SJCRH30 (cell line): ENCODE data around the gene RNF6. TPM values are rescaled to one million over a fixed set of nuclear protein-coding genes. Genes with fewer than 3 reads are reported as not detected.

ENCODE experiments used
- total RNA-seq: library from RNA; depleted of rRNA; stranded (reverse); fragments of >200 nt; shearing (Covaris generic); gene quantifications from 2 replicates; pipeline ENCODE4 v1.2.3, GENCODE V29; 2014; rRNA removed

RNF6 gene
- total RNA-seq, 1 experiment from 2014 or later, result 41.6 TPM

Other genes starting within 250 kb of the RNF6 start
- gene SHISA2, start 170.3 kb downstream of the RNF6 start, total RNA-seq, result 43.1 and 48.7 TPM in 2 replicates
- gene CDK8, start 31.8 kb upstream of the RNF6 start, total RNA-seq, result 72.8 and 74.5 TPM in 2 replicates